Parathyroid adenoma (tissue), 2 donors: ENCODE measurements around the gene TIMM44.

ENCODE experiments used
- H2AFZ ChIP-seq: fragments of 300-600 bp; sonication (generic); one replicate; pipeline ENCODE4 v1.7.0; 2017; ENCODE audit warnings: antibody characterized with exemption, mild to moderate bottlenecking
- H3K27ac ChIP-seq: fragments of 300-600 bp; sonication (generic); one replicate; pipeline ENCODE4 v1.7.0; 2017
- H3K27me3 ChIP-seq: fragments of 300-600 bp; sonication (generic); one replicate; pipeline ENCODE4 v1.7.0; 2017; ENCODE audit warnings: low read length; ENCODE audit not compliant: control insufficient read depth, insufficient read depth
- H3K36me3 ChIP-seq: fragments of 300-600 bp; sonication (generic); one replicate; pipeline ENCODE4 v1.7.0; 2017; ENCODE audit warnings: low read length; ENCODE audit not compliant: control insufficient read depth, insufficient read depth
- H3K4me1 ChIP-seq: fragments of 300-600 bp; sonication (generic); one replicate; pipeline ENCODE4 v1.7.0; 2017; ENCODE audit warnings: control low read depth
- H3K4me2 ChIP-seq: fragments of 300-600 bp; sonication (generic); one replicate; pipeline ENCODE4 v1.7.0; 2017; ENCODE audit warnings: low read length
- H3K4me3 ChIP-seq: fragments of 300-600 bp; sonication (generic); one replicate; pipeline ENCODE4 v1.7.0; 2017; ENCODE audit warnings: low read depth, low read length
- H3K79me2 ChIP-seq: fragments of 300-600 bp; sonication (generic); one replicate; pipeline ENCODE4 v1.7.0; 2017; ENCODE audit warnings: control low read depth
- H3K9ac ChIP-seq: fragments of 300-600 bp; sonication (generic); one replicate; pipeline ENCODE4 v1.7.0; 2017; ENCODE audit warnings: mild to moderate bottlenecking
- H3K9me3 ChIP-seq: fragments of 300-600 bp; sonication (generic); one replicate; pipeline ENCODE4 v1.7.0; 2017; ENCODE audit warnings: low read length; ENCODE audit not compliant: control insufficient read depth
- TF ChIP-seq, protein P1 (sequence below): fragments of 300-600 bp; sonication (generic); IDR thresholded peaks from one replicate; pipeline ENCODE4 v1.7.0; 2017; ENCODE audit warnings: antibody characterized with exemption, mild to moderate bottlenecking
- donor health status: primary hyperparathyroidism.

TIMM44 gene

GRCh38 chr19:7912144-7912696 lies 31.2 kb downstream of the TIMM44 start:
- H3K4me3 ChIP-seq: no peak overlapping the region
- TF ChIP-seq, protein P1, sequence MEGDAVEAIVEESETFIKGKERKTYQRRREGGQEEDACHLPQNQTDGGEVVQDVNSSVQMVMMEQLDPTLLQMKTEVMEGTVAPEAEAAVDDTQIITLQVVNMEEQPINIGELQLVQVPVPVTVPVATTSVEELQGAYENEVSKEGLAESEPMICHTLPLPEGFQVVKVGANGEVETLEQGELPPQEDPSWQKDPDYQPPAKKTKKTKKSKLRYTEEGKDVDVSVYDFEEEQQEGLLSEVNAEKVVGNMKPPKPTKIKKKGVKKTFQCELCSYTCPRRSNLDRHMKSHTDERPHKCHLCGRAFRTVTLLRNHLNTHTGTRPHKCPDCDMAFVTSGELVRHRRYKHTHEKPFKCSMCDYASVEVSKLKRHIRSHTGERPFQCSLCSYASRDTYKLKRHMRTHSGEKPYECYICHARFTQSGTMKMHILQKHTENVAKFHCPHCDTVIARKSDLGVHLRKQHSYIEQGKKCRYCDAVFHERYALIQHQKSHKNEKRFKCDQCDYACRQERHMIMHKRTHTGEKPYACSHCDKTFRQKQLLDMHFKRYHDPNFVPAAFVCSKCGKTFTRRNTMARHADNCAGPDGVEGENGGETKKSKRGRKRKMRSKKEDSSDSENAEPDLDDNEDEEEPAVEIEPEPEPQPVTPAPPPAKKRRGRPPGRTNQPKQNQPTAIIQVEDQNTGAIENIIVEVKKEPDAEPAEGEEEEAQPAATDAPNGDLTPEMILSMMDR: no peak
- peaks cover 9% of the 10 kb centered on the region for H3K79me2 ChIP-seq
- H2AFZ ChIP-seq: no peak overlapping the region
- no peak overlapping the region for H3K27ac ChIP-seq
- no peaks in the 10 kb centered on the region for H3K9me3 ChIP-seq
- no peaks in the 10 kb centered on the region for H3K27me3 ChIP-seq
- no peak overlapping the region for H3K4me2 ChIP-seq
- no peaks in the 10 kb centered on the region for H3K36me3 ChIP-seq
- no peak overlapping the region for H3K9ac ChIP-seq
- no peaks in the 10 kb centered on the region for H3K4me1 ChIP-seq

- no peaks in the 10 kb centered on the region for H3K36me3 ChIP-seq
- TF ChIP-seq, protein P1: no peak
- no peak overlapping the region for H3K27ac ChIP-seq
- no peaks in the 10 kb centered on the region for H3K4me1 ChIP-seq
- no peak overlapping the region for H3K4me3 ChIP-seq
- no peaks in the 10 kb centered on the region for H3K27me3 ChIP-seq
- H3K9ac ChIP-seq: no peak overlapping the region
- peaks cover 12% of the 10 kb centered on the region for H3K79me2 ChIP-seq
- H3K9me3 ChIP-seq: no peaks in the 10 kb centered on the region
- no peak overlapping the region for H2AFZ ChIP-seq
- H3K4me2 ChIP-seq: no peak overlapping the region
Measured at GRCh38 chr19:7911508-7912143, 31.8 kb downstream of the TIMM44 start.

DNA sequence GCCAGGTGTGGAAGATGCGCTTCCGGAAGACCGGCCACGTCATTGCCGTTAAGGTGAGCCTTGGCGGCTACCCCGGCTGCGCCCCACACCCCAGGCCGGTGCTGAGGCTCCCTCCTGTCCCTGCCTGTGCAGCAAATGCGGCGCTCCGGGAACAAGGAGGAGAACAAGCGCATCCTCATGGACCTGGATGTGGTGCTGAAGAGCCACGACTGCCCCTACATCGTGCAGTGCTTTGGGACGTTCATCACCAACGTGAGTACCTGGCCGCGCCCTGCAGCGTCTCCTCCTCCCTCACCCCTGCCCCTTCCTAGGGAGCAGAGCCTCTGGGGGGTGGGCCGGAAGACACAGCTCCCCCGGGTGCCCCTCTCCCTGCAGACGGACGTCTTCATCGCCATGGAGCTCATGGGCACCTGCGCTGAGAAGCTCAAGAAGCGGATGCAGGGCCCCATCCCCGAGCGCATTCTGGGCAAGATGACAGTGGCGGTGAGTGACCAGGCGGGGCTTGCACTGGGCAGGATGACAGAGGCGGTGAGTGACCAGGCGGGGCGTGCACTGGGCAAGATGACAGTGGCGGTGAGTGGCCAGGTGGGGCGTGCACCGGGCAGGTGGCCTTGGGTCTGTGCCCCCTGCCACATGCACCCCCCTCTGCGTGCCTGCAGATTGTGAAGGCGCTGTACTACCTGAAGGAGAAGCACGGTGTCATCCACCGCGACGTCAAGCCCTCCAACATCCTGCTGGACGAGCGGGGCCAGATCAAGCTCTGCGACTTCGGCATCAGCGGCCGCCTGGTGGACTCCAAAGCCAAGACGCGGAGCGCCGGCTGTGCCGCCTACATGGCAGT lies 32.9 kb downstream of the TIMM44 start:
- no peak overlapping the region for H3K4me2 ChIP-seq
- H3K36me3 ChIP-seq: no peaks in the 10 kb centered on the region
- peaks cover 23% of the 10 kb centered on the region for H3K79me2 ChIP-seq
- no peak overlapping the region for H2AFZ ChIP-seq
- no peaks in the 10 kb centered on the region for H3K9me3 ChIP-seq
- no peak overlapping the region for H3K9ac ChIP-seq
- TF ChIP-seq, protein P1: no peak
- H3K4me1 ChIP-seq: peaks cover 6% of the 10 kb centered on the region
- H3K4me3 ChIP-seq: no peak overlapping the region
- H3K27me3 ChIP-seq: no peaks in the 10 kb centered on the region
- H3K27ac ChIP-seq: no peak overlapping the region

DNA sequence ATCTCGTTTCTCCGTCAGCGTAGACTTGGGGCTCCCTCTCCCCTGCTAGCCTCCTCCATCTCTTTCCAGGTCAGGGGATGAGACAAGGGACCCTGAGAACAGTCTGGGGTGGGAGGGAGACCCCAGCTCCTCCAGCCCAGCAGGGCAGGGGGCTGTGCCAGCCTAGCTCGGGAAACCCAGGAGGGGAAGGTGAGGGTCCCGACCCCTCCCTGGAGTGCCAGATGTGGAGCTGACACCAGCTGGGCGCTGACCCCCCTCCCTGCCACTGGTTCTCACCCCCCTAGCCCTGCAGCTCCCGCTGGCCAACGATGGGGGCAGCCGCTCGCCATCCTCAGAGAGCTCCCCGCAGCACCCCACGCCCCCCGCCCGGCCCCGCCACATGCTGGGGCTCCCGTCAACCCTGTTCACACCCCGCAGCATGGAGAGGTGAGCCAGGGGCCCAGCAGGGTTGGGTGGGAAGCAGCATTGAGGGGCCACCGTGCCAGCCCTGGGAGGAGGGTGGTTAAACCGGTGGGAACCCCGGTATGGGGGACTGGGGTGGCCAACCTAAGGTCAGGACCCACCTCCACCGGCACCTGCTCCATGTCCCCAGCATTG lies 33.9 kb downstream of the TIMM44 start:
- no peak overlapping the region for H3K4me2 ChIP-seq
- TF ChIP-seq, protein P1: no peak
- H2AFZ ChIP-seq: no peak overlapping the region
- H3K9me3 ChIP-seq: no peaks in the 10 kb centered on the region
- no peaks in the 10 kb centered on the region for H3K27me3 ChIP-seq
- H3K36me3 ChIP-seq: no peaks in the 10 kb centered on the region
- no peak overlapping the region for H3K4me3 ChIP-seq
- no peak overlapping the region for H3K27ac ChIP-seq
- H3K4me1 ChIP-seq: peaks cover 13% of the 10 kb centered on the region
- peaks cover 31% of the 10 kb centered on the region for H3K79me2 ChIP-seq
- no peak overlapping the region for H3K9ac ChIP-seq
